ENCODE data around the gene SPRYD3.
"Not testable (repeated sequence)": the region's sequence is repeated elsewhere in the genome, so short reads cannot be mapped to it uniquely, and the experiment has no call there.

Gene SPRYD3

GRCh38 chr12:53113136-53113705, 34.0 kb upstream of the SPRYD3 start:
- no peaks in the 10 kb centered on the region for H3K27me3 ChIP-seq (ENCODE audit: control insufficient read depth in 1 of 2, insufficient read depth in 2 of 2, low read length in 2 of 2)
- no peak overlapping the region for H3K9ac ChIP-seq (ENCODE audit: low read length)
- no peaks in the 10 kb centered on the region for H3K9me3 ChIP-seq (ENCODE audit: low read length)
- no peaks in the 10 kb centered on the region for H3K36me3 ChIP-seq (ENCODE audit: insufficient read depth, low read length)
- H3K4me1 ChIP-seq (ENCODE audit: insufficient read depth, low read length): no peaks in the 10 kb centered on the region
- H3K4me3 ChIP-seq (ENCODE audit: low read depth in 1 of 2, low read length in 2 of 2): no peak overlapping the region
- no peak overlapping the region for H3K27ac ChIP-seq (ENCODE audit: low read depth, low read length)

GRCh38 chr12:53112431-53112830, 33.2 kb upstream of the SPRYD3 start:
- H3K36me3 ChIP-seq (ENCODE audit: insufficient read depth, low read length); H3K4me3 ChIP-seq (ENCODE audit: low read depth in 1 of 2, low read length in 2 of 2); H3K9me3 ChIP-seq (ENCODE audit: low read length); H3K27me3 ChIP-seq (ENCODE audit: control insufficient read depth in 1 of 2, insufficient read depth in 2 of 2, low read length in 2 of 2); H3K9ac ChIP-seq (ENCODE audit: low read length); H3K4me1 ChIP-seq (ENCODE audit: insufficient read depth, low read length); H3K27ac ChIP-seq (ENCODE audit: low read depth, low read length): not testable (repeated sequence)

- H3K27me3 ChIP-seq (ENCODE audit: control insufficient read depth in 1 of 2, insufficient read depth in 2 of 2, low read length in 2 of 2): no peaks in the 10 kb centered on the region
- no peak overlapping the region for H3K4me3 ChIP-seq (ENCODE audit: low read depth in 1 of 2, low read length in 2 of 2)
- no peaks in the 10 kb centered on the region for H3K4me1 ChIP-seq (ENCODE audit: insufficient read depth, low read length)
- H3K9me3 ChIP-seq (ENCODE audit: low read length): no peaks in the 10 kb centered on the region
- H3K9ac ChIP-seq (ENCODE audit: low read length): no peak overlapping the region
- no peaks in the 10 kb centered on the region for H3K36me3 ChIP-seq (ENCODE audit: insufficient read depth, low read length)
- H3K27ac ChIP-seq (ENCODE audit: low read depth, low read length): no peak overlapping the region
These were observed 27.9 kb upstream of the SPRYD3 start for GRCh38 chr12:53107122-53107521.

GRCh38 chr12:53105712-53106439, 26.7 kb upstream of the SPRYD3 start:
- Histone ChIP-seq H3K36me3 (ENCODE audit: insufficient read depth, low read length) (no peaks in the 10 kb centered on the region), H3K27ac (ENCODE audit: low read depth, low read length) (no peak overlapping the region), H3K9me3 (ENCODE audit: low read length) (no peaks in the 10 kb centered on the region), H3K4me3 (ENCODE audit: low read depth in 1 of 2, low read length in 2 of 2) (no peak overlapping the region), H3K27me3 (ENCODE audit: control insufficient read depth in 1 of 2, insufficient read depth in 2 of 2, low read length in 2 of 2) (no peaks in the 10 kb centered on the region), H3K9ac (ENCODE audit: low read length) (no peak overlapping the region), H3K4me1 (ENCODE audit: insufficient read depth, low read length) (no peaks in the 10 kb centered on the region)

GRCh38 chr12:53105256-53105655, 26.1 kb upstream of the SPRYD3 start:
- Histone ChIP-seq H3K36me3 (ENCODE audit: insufficient read depth, low read length) (no peaks in the 10 kb centered on the region), H3K9ac (ENCODE audit: low read length) (no peak overlapping the region), H3K4me1 (ENCODE audit: insufficient read depth, low read length) (no peaks in the 10 kb centered on the region), H3K9me3 (ENCODE audit: low read length) (no peaks in the 10 kb centered on the region), H3K4me3 (ENCODE audit: low read depth in 1 of 2, low read length in 2 of 2) (no peak overlapping the region), H3K27ac (ENCODE audit: low read depth, low read length) (no peak overlapping the region), H3K27me3 (ENCODE audit: control insufficient read depth in 1 of 2, insufficient read depth in 2 of 2, low read length in 2 of 2) (no peaks in the 10 kb centered on the region)

GRCh38 chr12:53103860-53104305, 24.7 kb upstream of the SPRYD3 start:
- Histone ChIP-seq H3K36me3 (ENCODE audit: insufficient read depth, low read length) (no peaks in the 10 kb centered on the region), H3K4me3 (ENCODE audit: low read depth in 1 of 2, low read length in 2 of 2) (no peak overlapping the region), H3K27ac (ENCODE audit: low read depth, low read length) (no peak overlapping the region), H3K27me3 (ENCODE audit: control insufficient read depth in 1 of 2, insufficient read depth in 2 of 2, low read length in 2 of 2) (no peaks in the 10 kb centered on the region), H3K4me1 (ENCODE audit: insufficient read depth, low read length) (peaks cover 5% of the 10 kb centered on the region), H3K9ac (ENCODE audit: low read length) (no peak overlapping the region), H3K9me3 (ENCODE audit: low read length) (no peaks in the 10 kb centered on the region)

- H3K27ac ChIP-seq (ENCODE audit: low read depth, low read length): no peak within 1 kb of the TSS
- peaks cover 7% of the 10 kb centered on the region for H3K4me1 ChIP-seq (ENCODE audit: insufficient read depth, low read length)
- H3K9ac ChIP-seq (ENCODE audit: low read length): no peak within 1 kb of the TSS
These were observed 24.0 kb upstream of the SPRYD3 start, which contains the start of gene SOAT2 for GRCh38 chr12:53102883-53103807. Gene SOAT2, plus strand, starts transcription at chr12:53103486. Its CDS starts 92 bp downstream, at chr12:53103578.

GRCh38 chr12:53101931-53102781, 23.0 kb upstream of the SPRYD3 start:
- H3K4me3 ChIP-seq (ENCODE audit: low read depth in 1 of 2, low read length in 2 of 2): no peak overlapping the region
- H3K27ac ChIP-seq (ENCODE audit: low read depth, low read length): no peak overlapping the region
- peaks cover 12% of the 10 kb centered on the region for H3K4me1 ChIP-seq (ENCODE audit: insufficient read depth, low read length)
- no peaks in the 10 kb centered on the region for H3K9me3 ChIP-seq (ENCODE audit: low read length)
- H3K9ac ChIP-seq (ENCODE audit: low read length): no peak overlapping the region
- no peaks in the 10 kb centered on the region for H3K36me3 ChIP-seq (ENCODE audit: insufficient read depth, low read length)
- H3K27me3 ChIP-seq (ENCODE audit: control insufficient read depth in 1 of 2, insufficient read depth in 2 of 2, low read length in 2 of 2): no peaks in the 10 kb centered on the region

More at GRCh38 chr12:53102883-53103807, 24.0 kb upstream of the SPRYD3 start, which contains the start of gene SOAT2:
- no peaks in the 10 kb centered on the region for H3K36me3 ChIP-seq (ENCODE audit: insufficient read depth, low read length)
- no peaks in the 10 kb centered on the region for H3K27me3 ChIP-seq (ENCODE audit: control insufficient read depth in 1 of 2, insufficient read depth in 2 of 2, low read length in 2 of 2)
- no peaks in the 10 kb centered on the region for H3K9me3 ChIP-seq (ENCODE audit: low read length)
- H3K4me3 ChIP-seq (ENCODE audit: low read depth in 1 of 2, low read length in 2 of 2): no peak within 1 kb of the TSS

GRCh38 chr12:53101266-53101665, 22.1 kb upstream of the SPRYD3 start:
- Histone ChIP-seq H3K36me3 (ENCODE audit: insufficient read depth, low read length) (no peaks in the 10 kb centered on the region), H3K27me3 (ENCODE audit: control insufficient read depth in 1 of 2, insufficient read depth in 2 of 2, low read length in 2 of 2) (no peaks in the 10 kb centered on the region), H3K9ac (ENCODE audit: low read length) (no peak overlapping the region), H3K4me3 (ENCODE audit: low read depth in 1 of 2, low read length in 2 of 2) (no peak overlapping the region), H3K9me3 (ENCODE audit: low read length) (no peaks in the 10 kb centered on the region), H3K27ac (ENCODE audit: low read depth, low read length) (no peak overlapping the region), H3K4me1 (ENCODE audit: insufficient read depth, low read length) (peaks cover 16% of the 10 kb centered on the region)

- H3K27ac ChIP-seq (ENCODE audit: low read depth, low read length): no peak overlapping the region
- H3K36me3 ChIP-seq (ENCODE audit: insufficient read depth, low read length): no peaks in the 10 kb centered on the region
- H3K9me3 ChIP-seq (ENCODE audit: low read length): no peaks in the 10 kb centered on the region
- H3K4me1 ChIP-seq (ENCODE audit: insufficient read depth, low read length): peaks cover 16% of the 10 kb centered on the region
- H3K4me3 ChIP-seq (ENCODE audit: low read depth in 1 of 2, low read length in 2 of 2): no peak overlapping the region
- H3K9ac ChIP-seq (ENCODE audit: low read length): no peak overlapping the region
- no peaks in the 10 kb centered on the region for H3K27me3 ChIP-seq (ENCODE audit: control insufficient read depth in 1 of 2, insufficient read depth in 2 of 2, low read length in 2 of 2)
These were observed 21.4 kb upstream of the SPRYD3 start for GRCh38 chr12:53100466-53101151.

Data from muscle layer of colon (tissue), 2 donors.